HepG2 (cell line): ENCODE measurements around the gene GABRG3. TPM values are rescaled to one million over a fixed set of nuclear protein-coding genes. Genes with fewer than 3 reads are reported as not detected.

Experiments used
- ATAC-seq: fragments of 200-7000 bp; cut with Tn5 transposase; 3 replicates; pipeline ENCODE4 v1.9.1; 2020; ENCODE audit warnings: mild to moderate bottlenecking, moderate library complexity
- BruUV-seq: library from RNA; stranded (reverse); fragments of 400-500 nt; replicated peaks from 2 replicates; lab custom pipeline; 2021; lab: Mats Ljungman, UMichigan
- CTCF ChIA-PET: fragments of 300-600 bp; formaldehyde crosslinking; extraction: SDS; loops from one replicate; lab custom pipeline; 2021; ENCODE audit warnings: low total read pairs, inconsistent platforms, low intra/inter-chr PET ratio; lab: Yijun Ruan, JAX
- POLR2A ChIA-PET: fragments of 350-600 bp; sonication (Branson Sonifier 250); formaldehyde crosslinking; loops from one replicate; lab custom pipeline; 2020; ENCODE audit warnings: antibody characterized with exemption, inconsistent platforms; lab: Yijun Ruan, JAX
- DNase-seq: peaks from one replicate; pipeline ENCODE4 v3.0.0-alpha.2; 2015; ENCODE audit warnings: low spot score
- FAIRE-seq: peaks from 3 replicates; lab custom pipeline; 2011; peaks lifted over from hg19 to GRCh38; lab: Jason Lieb, UNC
- H2AFZ ChIP-seq: one replicate; pipeline ENCODE4 v1.6.1; 2011; ENCODE audit warnings: low read length, inconsistent platforms
- H3K27ac ChIP-seq: fragments of 300-600 bp; 3 replicates; pipeline ENCODE4 v1.8.0; 2011; ENCODE audit warnings: mixed run types, mild to moderate bottlenecking, mixed read lengths, low read length, inconsistent platforms; ENCODE audit not compliant: insufficient read depth; ENCODE audit errors: extremely low read length
- H3K27me3 ChIP-seq, 2 experiments: fragments of 200-600 bp in 1 of 2; 2 replicates in 1 of 2; 3 replicates in 1 of 2; pipeline versions ENCODE4 v1.6.0 to v1.8.0; 2011; ENCODE audit warnings: low read length in 2 of 2, mild to moderate bottlenecking in 2 of 2, moderate library complexity in 2 of 2, inconsistent platforms in 1 of 2; ENCODE audit not compliant: insufficient read depth in 2 of 2, control insufficient read depth in 1 of 2
- H3K36me3 ChIP-seq, 2 experiments: fragments of 200-600 bp in 1 of 2; replicated peaks in 1 of 2; 2 replicates in 1 of 2; 3 replicates in 1 of 2; pipeline versions ENCODE4 v1.5.1 to v1.8.0; 2011; ENCODE audit warnings: low read length in 2 of 2, inconsistent platforms in 1 of 2; ENCODE audit not compliant: insufficient read depth in 2 of 2, control insufficient read depth in 1 of 2
- H3K4me1 ChIP-seq: 2 replicates; pipeline ENCODE4 v1.5.1; 2012; ENCODE audit warnings: low read length, inconsistent platforms; ENCODE audit not compliant: insufficient read depth
- H3K4me2 ChIP-seq: 2 replicates; pipeline ENCODE4 v1.6.0; 2011; ENCODE audit warnings: low read depth, low read length, inconsistent platforms
- H3K4me3 ChIP-seq, 3 experiments: fragments of 200-600 bp in 1 of 3; sonication (generic), shearing (Covaris generic) in 1 of 3; replicated peaks in 1 of 3; 2 replicates each; pipeline ENCODE4 v1.5.1; 2011 to 2016; ENCODE audit warnings: low read length in 3 of 3, inconsistent platforms in 2 of 3, low read depth in 2 of 3, mild to moderate bottlenecking in 2 of 3, control low read depth in 1 of 3, mixed read lengths in 1 of 3; ENCODE audit not compliant: insufficient read depth in 1 of 3
- H3K79me2 ChIP-seq: one replicate; pipeline ENCODE4 v1.6.1; 2011; ENCODE audit warnings: low read length, inconsistent platforms; ENCODE audit not compliant: insufficient read depth
- H3K9ac ChIP-seq: 2 replicates; pipeline ENCODE4 v1.6.0; 2011; ENCODE audit warnings: mild to moderate bottlenecking, low read depth, low read length, inconsistent platforms; ENCODE audit not compliant: insufficient read depth
- H3K9me3 ChIP-seq: 2 replicates; pipeline ENCODE4 v1.5.1; 2012; ENCODE audit warnings: mild to moderate bottlenecking, low read length
- H4K20me1 ChIP-seq: 2 replicates; pipeline ENCODE4 v1.6.0; 2011; ENCODE audit warnings: inconsistent platforms, mild to moderate bottlenecking, low read length, moderate library complexity; ENCODE audit not compliant: insufficient read depth
- ELF3 ChIP-seq: IDR thresholded peaks from 2 replicates; pipeline ENCODE4 v1.6.1; 2016; ENCODE audit warnings: missing genetic modification reagents, missing compliant biosample characterization
- PITX1 ChIP-seq: sonication (generic); formaldehyde crosslinking; IDR thresholded peaks from 2 replicates; pipeline ENCODE4 v1.5.1; 2020; ENCODE audit warnings: mild to moderate bottlenecking, missing genetic modification reagents
- ZFP36 ChIP-seq: fragments of 150-350 bp; IDR thresholded peaks from 2 replicates; pipeline ENCODE4 v1.6.1; 2018; ENCODE audit warnings: borderline replicate concordance, low read length, low read depth; ENCODE audit not compliant: partially characterized antibody
- ZNF724P ChIP-seq: sonication (generic); formaldehyde crosslinking; IDR thresholded peaks from 2 replicates; pipeline ENCODE4 v1.8.0; 2022; ENCODE audit warnings: missing genetic modification reagents, borderline replicate concordance
- ZNF761 ChIP-seq: sonication (generic); formaldehyde crosslinking; conservative IDR thresholded peaks from 2 replicates; pipeline ENCODE4 v1.4.0; 2020; ENCODE audit warnings: mild to moderate bottlenecking, missing genetic modification reagents
- ZSCAN31 ChIP-seq: sonication (generic); formaldehyde crosslinking; IDR thresholded peaks from 2 replicates; pipeline ENCODE4 v1.5.0; 2020; ENCODE audit warnings: low read depth, mild to moderate bottlenecking, missing genetic modification reagents
- WGBS: methylation state at CpG from one replicate; pipeline ENCODE4 v1.1.6; 2017; ENCODE audit warnings: low lambda C conversion rate; 5-methylcytosine and 5-hydroxymethylcytosine counted together
- in situ Hi-C: cut with HindIII; loops from 2 replicates; pipeline ENCODE4 v1.10.0; 2017; ENCODE audit warnings: low pct_unique_long_range_greater_than_20kb; ENCODE audit not compliant: extremely low pct_ligation_motif_present
- intact Hi-C: fragments of 100-400 bp; cut with micrococcal nuclease; formaldehyde crosslinking; loops from one replicate; pipeline ENCODE4 v1.10.0; 2022; ENCODE audit not compliant: unreplicated experiment
- polyA plus RNA-seq, 8 experiments: library from polyadenylated mRNA; depleted of rRNA in 3 of 8; stranded (reverse) in 7 of 8; unstranded in 1 of 8; fragments of >200 nt; fragmentation: Illumina TruSeq in 4 of 8; extraction: Trizol in 4 of 8; gene quantifications; 2 replicates each; pipeline versions ENCODE4 v1.2.1 to v1.2.3, GENCODE V29; 2011 to 2016; ENCODE audit warnings: low read depth in 4 of 8, missing spikeins in 1 of 8, mixed read lengths in 1 of 8; ENCODE audit not compliant: insufficient read depth in 1 of 8
- total RNA-seq, 5 experiments: library from RNA; depleted of rRNA; stranded (reverse); fragments of >200 nt; fragmentation: Illumina TruSeq; extraction: Trizol; gene quantifications; 2 replicates each; pipeline ENCODE4 v1.2.3, GENCODE V29; 2016; ENCODE audit warnings: low read depth in 1 of 5
- TF ChIP-seq, protein P1 (sequence below): sonication (generic); formaldehyde crosslinking; conservative IDR thresholded peaks from 2 replicates; pipeline ENCODE4 v1.4.0; 2020; ENCODE audit warnings: missing genetic modification reagents
- TF ChIP-seq, protein P2 (sequence below): sonication (generic); formaldehyde crosslinking; IDR thresholded peaks from 2 replicates; pipeline ENCODE4 v1.4.0; 2020; ENCODE audit warnings: missing genetic modification reagents
- TF ChIP-seq, protein P3 (sequence below): sonication (generic); formaldehyde crosslinking; IDR thresholded peaks from 2 replicates; pipeline ENCODE4 v1.5.0; 2020; ENCODE audit warnings: mild to moderate bottlenecking, missing genetic modification reagents, borderline replicate concordance
- TF ChIP-seq, protein P4 (sequence below): sonication (generic); formaldehyde crosslinking; IDR thresholded peaks from 2 replicates; pipeline ENCODE4 v1.4.0; 2020; ENCODE audit warnings: missing genetic modification reagents

Gene GABRG3
- total and polyA plus RNA-seq, 2 of the 13 experiments (the other 11 are each of a cell fraction or from before 2014, with no cell fraction given) = not detected

DNA sequence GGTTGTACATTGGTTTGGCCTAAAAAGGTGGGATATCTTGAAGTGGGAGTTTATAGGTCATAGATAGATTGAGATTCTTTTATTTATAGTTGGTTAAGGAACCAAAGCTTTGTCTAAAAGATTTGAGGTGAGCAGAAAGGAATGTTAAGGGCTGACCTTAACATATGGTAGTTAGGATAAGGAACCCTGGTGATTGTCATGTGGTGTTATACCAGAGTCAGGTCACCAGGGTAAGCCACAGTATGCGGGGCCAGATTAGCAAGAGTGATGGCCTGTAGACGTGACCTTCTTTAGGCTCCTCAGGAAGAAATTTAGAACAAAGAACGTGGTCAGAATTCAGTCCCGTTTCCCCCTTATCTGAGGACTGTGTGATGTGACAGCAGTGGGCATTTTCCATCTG, 249.2 kb downstream of the GABRG3 start:
- no peaks in the 10 kb centered on the region for H3K4me1 ChIP-seq
- TF ChIP-seq ZSCAN31 (CRISPR knock-in tag) = no peak
- TF ChIP-seq, protein P1, sequence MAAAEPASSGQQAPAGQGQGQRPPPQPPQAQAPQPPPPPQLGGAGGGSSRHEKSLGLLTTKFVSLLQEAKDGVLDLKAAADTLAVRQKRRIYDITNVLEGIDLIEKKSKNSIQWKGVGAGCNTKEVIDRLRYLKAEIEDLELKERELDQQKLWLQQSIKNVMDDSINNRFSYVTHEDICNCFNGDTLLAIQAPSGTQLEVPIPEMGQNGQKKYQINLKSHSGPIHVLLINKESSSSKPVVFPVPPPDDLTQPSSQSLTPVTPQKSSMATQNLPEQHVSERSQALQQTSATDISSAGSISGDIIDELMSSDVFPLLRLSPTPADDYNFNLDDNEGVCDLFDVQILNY = no peak
- TF ChIP-seq, protein P2, sequence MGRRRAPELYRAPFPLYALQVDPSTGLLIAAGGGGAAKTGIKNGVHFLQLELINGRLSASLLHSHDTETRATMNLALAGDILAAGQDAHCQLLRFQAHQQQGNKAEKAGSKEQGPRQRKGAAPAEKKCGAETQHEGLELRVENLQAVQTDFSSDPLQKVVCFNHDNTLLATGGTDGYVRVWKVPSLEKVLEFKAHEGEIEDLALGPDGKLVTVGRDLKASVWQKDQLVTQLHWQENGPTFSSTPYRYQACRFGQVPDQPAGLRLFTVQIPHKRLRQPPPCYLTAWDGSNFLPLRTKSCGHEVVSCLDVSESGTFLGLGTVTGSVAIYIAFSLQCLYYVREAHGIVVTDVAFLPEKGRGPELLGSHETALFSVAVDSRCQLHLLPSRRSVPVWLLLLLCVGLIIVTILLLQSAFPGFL (CRISPR knock-in tag) = no peak
- TF ChIP-seq ZFP36 = no peak
- no peak for TF ChIP-seq PITX1 (CRISPR knock-in tag)
- TF ChIP-seq ZNF724P (CRISPR knock-in tag) = no peak
- TF ChIP-seq ZNF761 (CRISPR knock-in tag) = no peak
- TF ChIP-seq, protein P3, sequence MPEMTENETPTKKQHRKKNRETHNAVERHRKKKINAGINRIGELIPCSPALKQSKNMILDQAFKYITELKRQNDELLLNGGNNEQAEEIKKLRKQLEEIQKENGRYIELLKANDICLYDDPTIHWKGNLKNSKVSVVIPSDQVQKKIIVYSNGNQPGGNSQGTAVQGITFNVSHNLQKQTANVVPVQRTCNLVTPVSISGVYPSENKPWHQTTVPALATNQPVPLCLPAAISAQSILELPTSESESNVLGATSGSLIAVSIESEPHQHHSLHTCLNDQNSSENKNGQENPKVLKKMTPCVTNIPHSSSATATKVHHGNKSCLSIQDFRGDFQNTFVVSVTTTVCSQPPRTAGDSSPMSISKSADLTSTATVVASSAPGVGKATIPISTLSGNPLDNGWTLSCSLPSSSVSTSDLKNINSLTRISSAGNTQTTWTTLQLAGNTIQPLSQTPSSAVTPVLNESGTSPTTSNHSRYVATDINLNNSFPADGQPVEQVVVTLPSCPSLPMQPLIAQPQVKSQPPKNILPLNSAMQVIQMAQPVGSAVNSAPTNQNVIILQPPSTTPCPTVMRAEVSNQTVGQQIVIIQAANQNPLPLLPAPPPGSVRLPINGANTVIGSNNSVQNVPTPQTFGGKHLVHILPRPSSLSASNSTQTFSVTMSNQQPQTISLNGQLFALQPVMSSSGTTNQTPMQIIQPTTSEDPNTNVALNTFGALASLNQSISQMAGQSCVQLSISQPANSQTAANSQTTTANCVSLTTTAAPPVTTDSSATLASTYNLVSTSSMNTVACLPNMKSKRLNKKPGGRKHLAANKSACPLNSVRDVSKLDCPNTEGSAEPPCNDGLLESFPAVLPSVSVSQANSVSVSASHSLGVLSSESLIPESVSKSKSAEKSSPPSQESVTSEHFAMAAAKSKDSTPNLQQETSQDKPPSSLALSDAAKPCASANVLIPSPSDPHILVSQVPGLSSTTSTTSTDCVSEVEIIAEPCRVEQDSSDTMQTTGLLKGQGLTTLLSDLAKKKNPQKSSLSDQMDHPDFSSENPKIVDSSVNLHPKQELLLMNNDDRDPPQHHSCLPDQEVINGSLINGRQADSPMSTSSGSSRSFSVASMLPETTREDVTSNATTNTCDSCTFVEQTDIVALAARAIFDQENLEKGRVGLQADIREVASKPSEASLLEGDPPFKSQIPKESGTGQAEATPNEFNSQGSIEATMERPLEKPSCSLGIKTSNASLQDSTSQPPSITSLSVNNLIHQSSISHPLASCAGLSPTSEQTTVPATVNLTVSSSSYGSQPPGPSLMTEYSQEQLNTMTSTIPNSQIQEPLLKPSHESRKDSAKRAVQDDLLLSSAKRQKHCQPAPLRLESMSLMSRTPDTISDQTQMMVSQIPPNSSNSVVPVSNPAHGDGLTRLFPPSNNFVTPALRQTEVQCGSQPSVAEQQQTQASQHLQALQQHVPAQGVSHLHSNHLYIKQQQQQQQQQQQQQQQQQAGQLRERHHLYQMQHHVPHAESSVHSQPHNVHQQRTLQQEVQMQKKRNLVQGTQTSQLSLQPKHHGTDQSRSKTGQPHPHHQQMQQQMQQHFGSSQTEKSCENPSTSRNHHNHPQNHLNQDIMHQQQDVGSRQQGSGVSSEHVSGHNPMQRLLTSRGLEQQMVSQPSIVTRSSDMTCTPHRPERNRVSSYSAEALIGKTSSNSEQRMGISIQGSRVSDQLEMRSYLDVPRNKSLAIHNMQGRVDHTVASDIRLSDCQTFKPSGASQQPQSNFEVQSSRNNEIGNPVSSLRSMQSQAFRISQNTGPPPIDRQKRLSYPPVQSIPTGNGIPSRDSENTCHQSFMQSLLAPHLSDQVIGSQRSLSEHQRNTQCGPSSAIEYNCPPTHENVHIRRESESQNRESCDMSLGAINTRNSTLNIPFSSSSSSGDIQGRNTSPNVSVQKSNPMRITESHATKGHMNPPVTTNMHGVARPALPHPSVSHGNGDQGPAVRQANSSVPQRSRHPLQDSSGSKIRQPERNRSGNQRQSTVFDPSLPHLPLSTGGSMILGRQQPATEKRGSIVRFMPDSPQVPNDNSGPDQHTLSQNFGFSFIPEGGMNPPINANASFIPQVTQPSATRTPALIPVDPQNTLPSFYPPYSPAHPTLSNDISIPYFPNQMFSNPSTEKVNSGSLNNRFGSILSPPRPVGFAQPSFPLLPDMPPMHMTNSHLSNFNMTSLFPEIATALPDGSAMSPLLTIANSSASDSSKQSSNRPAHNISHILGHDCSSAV (CRISPR knock-in tag) = no peak
- TF ChIP-seq ELF3 (CRISPR knock-in tag) = no peak
- TF ChIP-seq, protein P4, sequence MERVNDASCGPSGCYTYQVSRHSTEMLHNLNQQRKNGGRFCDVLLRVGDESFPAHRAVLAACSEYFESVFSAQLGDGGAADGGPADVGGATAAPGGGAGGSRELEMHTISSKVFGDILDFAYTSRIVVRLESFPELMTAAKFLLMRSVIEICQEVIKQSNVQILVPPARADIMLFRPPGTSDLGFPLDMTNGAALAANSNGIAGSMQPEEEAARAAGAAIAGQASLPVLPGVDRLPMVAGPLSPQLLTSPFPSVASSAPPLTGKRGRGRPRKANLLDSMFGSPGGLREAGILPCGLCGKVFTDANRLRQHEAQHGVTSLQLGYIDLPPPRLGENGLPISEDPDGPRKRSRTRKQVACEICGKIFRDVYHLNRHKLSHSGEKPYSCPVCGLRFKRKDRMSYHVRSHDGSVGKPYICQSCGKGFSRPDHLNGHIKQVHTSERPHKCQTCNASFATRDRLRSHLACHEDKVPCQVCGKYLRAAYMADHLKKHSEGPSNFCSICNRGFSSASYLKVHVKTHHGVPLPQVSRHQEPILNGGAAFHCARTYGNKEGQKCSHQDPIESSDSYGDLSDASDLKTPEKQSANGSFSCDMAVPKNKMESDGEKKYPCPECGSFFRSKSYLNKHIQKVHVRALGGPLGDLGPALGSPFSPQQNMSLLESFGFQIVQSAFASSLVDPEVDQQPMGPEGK (CRISPR knock-in tag) = no peak
- TF ChIP-seq, all 625 proteins: peak for 0
- no peak for FAIRE-seq
- intact Hi-C loops (no loop called here), in situ Hi-C loops (no loop called here)
- ChIA-PET POLR2A (no interaction called here), CTCF (no interaction called here)
- no peak overlapping the region for H3K9ac ChIP-seq
- 0 out of 2 replicates have a peak, but pooled peaks cover 6% of the 10 kb centered on the region for H3K9me3 ChIP-seq
- no peaks in the 10 kb centered on the region for H3K36me3 ChIP-seq
- no peak overlapping the region for H3K4me3 ChIP-seq
- H3K79me2 ChIP-seq = no peaks in the 10 kb centered on the region
- H2AFZ ChIP-seq = no peak overlapping the region
- no peaks in the 10 kb centered on the region; a peak in 1 of 5 replicates for H3K27me3 ChIP-seq
- no TSS peak for BruUV-seq
- 0% methylated on average over 4 of the region's 4 CpGs for WGBS
- H4K20me1 ChIP-seq = no peaks in the 10 kb centered on the region
- H3K27ac ChIP-seq = no peak overlapping the region
- ATAC-seq = no peak
- no peak overlapping the region for H3K4me2 ChIP-seq
- DNase-seq = no peak
